Globus pallidus (tissue), 1 donor: ENCODE results near the gene CCNQ.

Experiments
- DNase-seq: peaks from one replicate; pipeline ENCODE4 v3.0.0-alpha.2; 2015; ENCODE audit warnings: low spot score

The CCNQ gene

DNA sequence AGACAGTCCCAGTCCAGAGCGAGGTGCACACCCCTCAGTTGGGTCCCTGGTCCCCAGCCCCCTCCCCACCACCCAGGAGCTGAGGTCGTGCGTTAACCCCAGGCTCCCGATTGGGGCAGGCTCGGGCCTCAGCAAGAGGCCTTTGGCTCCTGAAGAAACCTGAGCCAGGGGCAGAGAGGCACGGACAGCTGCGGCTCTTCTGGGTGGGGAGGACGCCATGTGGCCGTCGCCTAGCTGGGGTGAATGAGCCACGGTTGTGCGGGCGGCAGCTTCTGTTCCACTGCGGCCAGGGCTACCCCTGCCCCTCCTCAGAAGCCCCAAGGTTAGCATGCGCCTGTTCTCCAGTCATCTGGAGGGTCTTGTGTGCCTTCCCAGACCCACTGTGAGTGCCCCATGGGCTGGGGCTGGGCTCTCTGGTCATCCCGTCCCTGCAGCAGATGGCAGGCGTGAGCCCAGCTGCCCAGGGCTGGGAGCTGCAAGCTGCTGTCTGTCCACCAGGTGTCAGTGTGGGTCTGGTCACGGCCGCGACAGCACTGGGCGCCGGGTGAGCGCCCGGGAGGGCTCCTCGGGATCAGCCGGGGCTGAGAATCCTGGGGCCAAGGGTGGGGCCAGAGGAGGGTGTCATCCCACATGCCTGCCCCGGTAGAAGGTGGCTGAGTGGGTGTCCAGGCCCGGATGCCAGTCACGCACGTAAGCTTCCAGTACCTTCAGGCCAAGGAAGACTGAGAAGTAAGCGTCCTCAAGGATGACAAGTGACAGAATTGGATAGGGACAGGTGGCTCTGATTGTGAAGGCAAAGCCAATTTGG lies 59.6 kb downstream of the CCNQ start:
- peak; percentile 55 for DNase-seq

DNA sequence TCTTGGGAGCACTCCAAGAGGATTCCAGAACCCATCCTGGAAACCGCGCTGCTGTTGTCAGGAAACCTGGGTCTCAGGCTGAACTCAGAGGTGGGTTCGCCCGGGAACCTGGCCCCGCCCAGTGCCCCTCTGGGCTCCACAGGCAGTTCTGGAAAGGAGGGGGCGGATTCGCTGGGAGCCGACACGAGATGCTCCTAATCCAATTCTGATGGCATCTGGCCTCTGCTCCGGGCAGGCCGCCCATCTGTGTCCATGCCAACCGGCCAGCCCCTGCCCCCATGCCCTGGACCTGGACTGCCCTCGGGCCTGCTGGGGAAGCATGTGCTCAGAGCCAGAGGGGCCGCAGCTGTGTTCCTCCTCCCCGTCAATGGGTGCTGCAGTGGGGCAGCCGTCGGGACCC lies 60.5 kb downstream of the CCNQ start:
- DNase-seq = no peak
